OCI-M1 (cell line): ENCODE results near the gene SLC1A7.

ENCODE experiments used
- DNase-seq: peaks from one replicate; lab custom pipeline; 2025; lab: John Stamatoyannopoulos, UW

Gene SLC1A7

GRCh38 chr1:53134042-53134485, 8.4 kb downstream of the SLC1A7 start:
- DNase-seq: no peak

GRCh38 chr1:53133261-53134041, 9.0 kb downstream of the SLC1A7 start:
- no peak for DNase-seq

GRCh38 chr1:53132176-53132575, 10.3 kb downstream of the SLC1A7 start:
- no peak for DNase-seq

- DNase-seq: no peak
Measured at GRCh38 chr1:53131590-53131938, 10.9 kb downstream of the SLC1A7 start.

- DNase-seq: no peak
Measured at GRCh38 chr1:53130878-53131589, 11.4 kb downstream of the SLC1A7 start.

- DNase-seq: no peak
Measured at GRCh38 chr1:53130598-53130877, 11.9 kb downstream of the SLC1A7 start.

GRCh38 chr1:53129891-53130597, 12.4 kb downstream of the SLC1A7 start:
- DNase-seq: no peak

GRCh38 chr1:53128401-53128800, 14.0 kb downstream of the SLC1A7 start:
- no peak for DNase-seq

- DNase-seq: no peak
Measured at GRCh38 chr1:53127546-53127945, 14.9 kb downstream of the SLC1A7 start.

- no peak for DNase-seq
Measured at GRCh38 chr1:53126495-53126894, 15.9 kb downstream of the SLC1A7 start.

- no peak for DNase-seq
Measured at GRCh38 chr1:53125623-53126360, 16.6 kb downstream of the SLC1A7 start.

- DNase-seq: no peak
Measured at GRCh38 chr1:53125122-53125521, 17.3 kb downstream of the SLC1A7 start.

- DNase-seq: no peak
Measured at GRCh38 chr1:53123453-53124140, 18.8 kb downstream of the SLC1A7 start.

GRCh38 chr1:53122961-53123413, 19.5 kb downstream of the SLC1A7 start:
- DNase-seq: no peak

- DNase-seq: no peak
Measured at GRCh38 chr1:53122201-53122885, 20.1 kb downstream of the SLC1A7 start.

- DNase-seq: no peak
Measured at GRCh38 chr1:53121319-53122172, 20.9 kb downstream of the SLC1A7 start.

GRCh38 chr1:53120659-53121058, 21.8 kb downstream of the SLC1A7 start:
- DNase-seq: no peak

- DNase-seq: no peak
Measured at GRCh38 chr1:53117836-53118235, 24.6 kb downstream of the SLC1A7 start.

GRCh38 chr1:53116933-53117600, 25.4 kb downstream of the SLC1A7 start:
- DNase-seq: no peak
